SK-N-SH (cell line): Measurements from ENCODE around the gene TOLLIP. TPM values are rescaled to one million over a fixed set of nuclear protein-coding genes. Genes with fewer than 3 reads are reported as not detected.

Experiments used
- CTCF ChIA-PET: fragments of 300-600, 350-600 bp; formaldehyde crosslinking; extraction: SDS; loops from one replicate; lab custom pipeline; 2021; lab: Yijun Ruan, JAX
- POLR2A ChIA-PET: fragments of 350-600 bp; sonication (Branson Sonifier 250); formaldehyde crosslinking; extraction: SDS; loops from one replicate; lab custom pipeline; 2020; ENCODE audit warnings: antibody characterized with exemption, inconsistent platforms; lab: Yijun Ruan, JAX
- DNase-seq: peaks from one replicate; pipeline ENCODE4 v3.0.0; 2012
- H2AFZ ChIP-seq: fragments of 200-600 bp; sonication (generic); 2 replicates; pipeline ENCODE4 v1.8.1; 2016; ENCODE audit warnings: antibody characterized with exemption, mild to moderate bottlenecking, low read depth
- H3F3A ChIP-seq: fragments of 200-600 bp; sonication (generic); replicated peaks from 2 replicates; pipeline ENCODE3; 2016; ENCODE audit warnings: antibody characterized with exemption, mild to moderate bottlenecking; ENCODE audit not compliant: insufficient read depth
- H3K27ac ChIP-seq, 2 experiments: fragments of 200-500 bp in 1 of 2; fragments of 200-600 bp in 1 of 2; sonication (Bioruptor generic) in 1 of 2; sonication (generic), shearing (Covaris generic) in 1 of 2; 2 replicates each; pipeline versions ENCODE4 v1.5.1 to v1.6.1; 2014 to 2016; ENCODE audit warnings: low read depth in 2 of 2, inconsistent platforms in 1 of 2, low read length in 1 of 2, mild to moderate bottlenecking in 1 of 2, mixed read lengths in 1 of 2
- H3K27me3 ChIP-seq: fragments of 200-600 bp; sonication (generic), shearing (Covaris generic); 2 replicates; pipeline ENCODE4 v1.6.1; 2016; ENCODE audit warnings: mixed run types; ENCODE audit not compliant: insufficient read depth
- H3K36me3 ChIP-seq, 2 experiments: fragments of 200-500 bp in 1 of 2; fragments of 200-600 bp in 1 of 2; sonication (Bioruptor generic) in 1 of 2; sonication (generic) in 1 of 2; replicated peaks in 1 of 2; 2 replicates each; pipeline versions ENCODE3 to v1.5.1; 2014 to 2016; ENCODE audit warnings: low read length in 1 of 2, mild to moderate bottlenecking in 1 of 2; ENCODE audit not compliant: insufficient read depth in 2 of 2, control insufficient read depth in 1 of 2
- H3K4me1 ChIP-seq, 2 experiments: fragments of 200-500 bp in 1 of 2; fragments of 200-600 bp in 1 of 2; sonication (Bioruptor generic) in 1 of 2; sonication (generic), shearing (Covaris generic) in 1 of 2; 2 replicates each; pipeline versions ENCODE4 v1.5.1 to v1.6.1; 2014 to 2016; ENCODE audit warnings: low read depth in 1 of 2, low read length in 1 of 2, mixed run types in 1 of 2; ENCODE audit not compliant: insufficient read depth in 2 of 2, control insufficient read depth in 1 of 2
- H3K4me2 ChIP-seq: fragments of 200-600 bp; sonication (generic), shearing (Covaris generic); 2 replicates; pipeline ENCODE4 v1.6.1; 2017; ENCODE audit warnings: mixed run types
- H3K4me3 ChIP-seq, 2 experiments: fragments of 200-500 bp in 1 of 2; fragments of 200-600 bp in 1 of 2; sonication (Bioruptor generic) in 1 of 2; sonication (generic), shearing (Covaris generic) in 1 of 2; 2 replicates each; pipeline versions ENCODE4 v1.5.1 to v1.8.1; 2014 to 2016; ENCODE audit warnings: low read depth in 2 of 2, inconsistent platforms in 1 of 2, low read length in 1 of 2, mild to moderate bottlenecking in 1 of 2, mixed read lengths in 1 of 2, moderate library complexity in 1 of 2
- H3K79me2 ChIP-seq: fragments of 200-600 bp; sonication (generic); 2 replicates; pipeline ENCODE4 v1.8.1; 2017; ENCODE audit warnings: mild to moderate bottlenecking; ENCODE audit not compliant: insufficient read depth
- H3K9ac ChIP-seq: fragments of 200-600 bp; sonication (generic); 2 replicates; pipeline ENCODE4 v1.6.1; 2017; ENCODE audit warnings: mixed run types
- H3K9me2 ChIP-seq: fragments of 200-600 bp; sonication (generic); 2 replicates; pipeline ENCODE4 v1.6.1; 2017; ENCODE audit warnings: mixed run types
- H3K9me3 ChIP-seq: fragments of 200-600 bp; sonication (generic); 2 replicates; pipeline ENCODE4 v1.6.1; 2017; ENCODE audit warnings: mixed run types, mild to moderate bottlenecking, moderate library complexity
- H4K20me1 ChIP-seq: fragments of 200-600 bp; sonication (generic); 2 replicates; pipeline ENCODE4 v1.6.1; 2017; ENCODE audit warnings: mild to moderate bottlenecking, mixed run types; ENCODE audit not compliant: insufficient read depth
- CHD2 ChIP-seq: fragments of 150-350 bp; IDR thresholded peaks from 2 replicates; pipeline ENCODE4 v1.6.1; 2018; ENCODE audit warnings: low read length; ENCODE audit not compliant: partially characterized antibody
- FOSL2 ChIP-seq: IDR thresholded peaks from 2 replicates; pipeline ENCODE4 v1.4.0; 2012; ENCODE audit warnings: low read depth, mild to moderate bottlenecking, moderate library complexity, borderline replicate concordance
- FOXJ3 ChIP-seq: sonication (generic); formaldehyde crosslinking; IDR thresholded peaks from 2 replicates; pipeline ENCODE4 v1.5.1; 2020; ENCODE audit warnings: mild to moderate bottlenecking, missing genetic modification reagents
- FOXM1 ChIP-seq: IDR thresholded peaks from 2 replicates; pipeline ENCODE4 v1.4.0; 2012; ENCODE audit warnings: low read depth, mild to moderate bottlenecking
- GATA2 ChIP-seq: sonication (generic); formaldehyde crosslinking; IDR thresholded peaks from 2 replicates; pipeline ENCODE4 v1.5.0; 2020; ENCODE audit warnings: mild to moderate bottlenecking, missing genetic modification reagents
- MEF2A ChIP-seq: IDR thresholded peaks from 2 replicates; pipeline ENCODE4 v1.4.0; 2012; ENCODE audit warnings: low read depth, borderline replicate concordance
- NFIC ChIP-seq: IDR thresholded peaks from 2 replicates; pipeline ENCODE4 v1.4.0; 2012; ENCODE audit warnings: borderline replicate concordance
- NRF1 ChIP-seq: IDR thresholded peaks from 2 replicates; pipeline ENCODE4 v1.6.1; 2012; ENCODE audit warnings: low read depth, mild to moderate bottlenecking, low read length
- POLR2AphosphoS5 ChIP-seq: IDR thresholded peaks from 2 replicates; pipeline ENCODE4 v1.6.1; 2012; ENCODE audit warnings: low read depth, low read length
- RAD21 ChIP-seq: IDR thresholded peaks from 2 replicates; pipeline ENCODE4 v1.6.1; 2012; ENCODE audit warnings: mild to moderate bottlenecking, low read length
- RCOR1 ChIP-seq: fragments of 150-350 bp; IDR thresholded peaks from 2 replicates; pipeline ENCODE4 v1.6.1; 2017; ENCODE audit warnings: antibody characterized with exemption, low read length
- RXRA ChIP-seq: IDR thresholded peaks from 2 replicates; pipeline ENCODE4 v1.4.0; 2012; ENCODE audit warnings: low read depth, mild to moderate bottlenecking, borderline replicate concordance
- TEAD4 ChIP-seq: IDR thresholded peaks from 2 replicates; pipeline ENCODE4 v1.4.0; 2012; ENCODE audit warnings: mild to moderate bottlenecking, borderline replicate concordance; ENCODE audit not compliant: insufficient read depth
- YY1 ChIP-seq: IDR thresholded peaks from 2 replicates; pipeline ENCODE4 v1.4.0; 2012; ENCODE audit warnings: low read depth, mild to moderate bottlenecking
- WGBS: methylation state at CpG from one replicate; pipeline ENCODE4 v1.1.6; 2017; ENCODE audit warnings: low lambda C conversion rate; 5-methylcytosine and 5-hydroxymethylcytosine counted together
- polyA plus RNA-seq, 3 experiments: library from polyadenylated mRNA; depleted of rRNA; stranded (reverse); fragments of >200 nt; gene quantifications; 2 replicates each; pipeline ENCODE4 v1.2.3, GENCODE V29; 2012
- TF ChIP-seq, protein P1 (sequence below): IDR thresholded peaks from 2 replicates; pipeline ENCODE4 v1.6.1; 2012; ENCODE audit warnings: mild to moderate bottlenecking, low read depth, low read length, moderate library complexity
- TF ChIP-seq, protein P2 (sequence below): IDR thresholded peaks from 2 replicates; pipeline ENCODE4 v1.4.0; 2012; ENCODE audit warnings: low read depth, borderline replicate concordance
- TF ChIP-seq, protein P3 (sequence below): fragments of 150-350 bp; IDR thresholded peaks from 2 replicates; pipeline ENCODE4 v1.6.1; 2016; ENCODE audit warnings: mild to moderate bottlenecking, low read depth, low read length
- TF ChIP-seq, protein P4 (sequence below): fragments of 150-350 bp; IDR thresholded peaks from 2 replicates; pipeline ENCODE4 v1.6.1; 2017; ENCODE audit warnings: antibody characterized with exemption, low read length, low read depth, borderline replicate concordance
- TF ChIP-seq, protein P5 (sequence below): IDR thresholded peaks from 2 replicates; pipeline ENCODE4 v1.4.0; 2012; ENCODE audit warnings: low read depth, borderline replicate concordance

TOLLIP gene
- polyA plus RNA-seq, 1 of the 3 experiments (the other 2 are of a cell fraction) = 55.4 TPM

DNA sequence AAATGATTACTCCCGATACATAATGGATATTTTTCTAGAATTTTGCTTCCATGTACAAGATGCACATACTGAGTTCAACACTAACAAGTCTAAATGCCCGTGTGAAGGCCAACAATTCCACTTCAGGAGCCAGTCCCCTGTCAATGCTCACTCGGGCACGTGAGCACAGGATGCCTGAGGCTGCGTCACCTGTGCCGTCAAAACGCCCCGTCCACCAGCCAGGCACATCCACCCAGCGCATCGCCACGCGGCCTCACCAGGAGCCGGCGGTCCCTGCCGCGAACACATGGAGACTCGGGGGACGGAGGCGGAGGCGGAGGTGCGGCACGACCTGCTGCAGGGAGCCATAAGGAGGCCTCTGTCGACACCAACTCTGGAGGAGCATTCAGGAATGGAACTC is 9.8 kb downstream of the TOLLIP start:
- Histone ChIP-seq H2AFZ (no peak overlapping the region), H3K9me2 (no peaks in the 10 kb centered on the region), H3K4me1 (no peaks in the 10 kb centered on the region; a peak in 1 of 4 replicates), H3F3A (no peaks in the 10 kb centered on the region), H3K27ac (no peak overlapping the region), H3K27me3 (no peaks in the 10 kb centered on the region), H3K79me2 (peaks cover 79% of the 10 kb centered on the region), H3K36me3 (peaks cover 0 to 24% of the 10 kb centered on the region in 2 experiments), H4K20me1 (peaks cover 48% of the 10 kb centered on the region), H3K9me3 (no peaks in the 10 kb centered on the region), H3K4me3 (no peak overlapping the region), H3K4me2 (no peak overlapping the region), H3K9ac (no peak overlapping the region)
- ChIA-PET CTCF (interaction anchor here (1.0 to 1.2 kb wide), 2 partner anchors 215 to 275 kb away, joined by 3 read pairs; no protein-coding TSS in a partner anchor), POLR2A (no interaction called here)
- DNase-seq = no peak
- TF ChIP-seq, protein P1, sequence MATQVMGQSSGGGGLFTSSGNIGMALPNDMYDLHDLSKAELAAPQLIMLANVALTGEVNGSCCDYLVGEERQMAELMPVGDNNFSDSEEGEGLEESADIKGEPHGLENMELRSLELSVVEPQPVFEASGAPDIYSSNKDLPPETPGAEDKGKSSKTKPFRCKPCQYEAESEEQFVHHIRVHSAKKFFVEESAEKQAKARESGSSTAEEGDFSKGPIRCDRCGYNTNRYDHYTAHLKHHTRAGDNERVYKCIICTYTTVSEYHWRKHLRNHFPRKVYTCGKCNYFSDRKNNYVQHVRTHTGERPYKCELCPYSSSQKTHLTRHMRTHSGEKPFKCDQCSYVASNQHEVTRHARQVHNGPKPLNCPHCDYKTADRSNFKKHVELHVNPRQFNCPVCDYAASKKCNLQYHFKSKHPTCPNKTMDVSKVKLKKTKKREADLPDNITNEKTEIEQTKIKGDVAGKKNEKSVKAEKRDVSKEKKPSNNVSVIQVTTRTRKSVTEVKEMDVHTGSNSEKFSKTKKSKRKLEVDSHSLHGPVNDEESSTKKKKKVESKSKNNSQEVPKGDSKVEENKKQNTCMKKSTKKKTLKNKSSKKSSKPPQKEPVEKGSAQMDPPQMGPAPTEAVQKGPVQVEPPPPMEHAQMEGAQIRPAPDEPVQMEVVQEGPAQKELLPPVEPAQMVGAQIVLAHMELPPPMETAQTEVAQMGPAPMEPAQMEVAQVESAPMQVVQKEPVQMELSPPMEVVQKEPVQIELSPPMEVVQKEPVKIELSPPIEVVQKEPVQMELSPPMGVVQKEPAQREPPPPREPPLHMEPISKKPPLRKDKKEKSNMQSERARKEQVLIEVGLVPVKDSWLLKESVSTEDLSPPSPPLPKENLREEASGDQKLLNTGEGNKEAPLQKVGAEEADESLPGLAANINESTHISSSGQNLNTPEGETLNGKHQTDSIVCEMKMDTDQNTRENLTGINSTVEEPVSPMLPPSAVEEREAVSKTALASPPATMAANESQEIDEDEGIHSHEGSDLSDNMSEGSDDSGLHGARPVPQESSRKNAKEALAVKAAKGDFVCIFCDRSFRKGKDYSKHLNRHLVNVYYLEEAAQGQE = no peak
- TF ChIP-seq GATA2 (CRISPR knock-in tag) = no peak
- TF ChIP-seq NFIC = no peak
- no peak for TF ChIP-seq YY1
- TF ChIP-seq RAD21 = no peak
- TF ChIP-seq TEAD4 = no peak
- no peak for TF ChIP-seq RCOR1
- TF ChIP-seq MEF2A = no peak
- no peak for TF ChIP-seq POLR2AphosphoS5
- no peak for TF ChIP-seq RXRA
- TF ChIP-seq FOXJ3 = no peak
- TF ChIP-seq CHD2 = no peak
- TF ChIP-seq, protein P2, sequence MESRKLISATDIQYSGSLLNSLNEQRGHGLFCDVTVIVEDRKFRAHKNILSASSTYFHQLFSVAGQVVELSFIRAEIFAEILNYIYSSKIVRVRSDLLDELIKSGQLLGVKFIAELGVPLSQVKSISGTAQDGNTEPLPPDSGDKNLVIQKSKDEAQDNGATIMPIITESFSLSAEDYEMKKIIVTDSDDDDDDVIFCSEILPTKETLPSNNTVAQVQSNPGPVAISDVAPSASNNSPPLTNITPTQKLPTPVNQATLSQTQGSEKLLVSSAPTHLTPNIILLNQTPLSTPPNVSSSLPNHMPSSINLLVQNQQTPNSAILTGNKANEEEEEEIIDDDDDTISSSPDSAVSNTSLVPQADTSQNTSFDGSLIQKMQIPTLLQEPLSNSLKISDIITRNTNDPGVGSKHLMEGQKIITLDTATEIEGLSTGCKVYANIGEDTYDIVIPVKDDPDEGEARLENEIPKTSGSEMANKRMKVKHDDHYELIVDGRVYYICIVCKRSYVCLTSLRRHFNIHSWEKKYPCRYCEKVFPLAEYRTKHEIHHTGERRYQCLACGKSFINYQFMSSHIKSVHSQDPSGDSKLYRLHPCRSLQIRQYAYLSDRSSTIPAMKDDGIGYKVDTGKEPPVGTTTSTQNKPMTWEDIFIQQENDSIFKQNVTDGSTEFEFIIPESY = no peak
- TF ChIP-seq, protein P3, sequence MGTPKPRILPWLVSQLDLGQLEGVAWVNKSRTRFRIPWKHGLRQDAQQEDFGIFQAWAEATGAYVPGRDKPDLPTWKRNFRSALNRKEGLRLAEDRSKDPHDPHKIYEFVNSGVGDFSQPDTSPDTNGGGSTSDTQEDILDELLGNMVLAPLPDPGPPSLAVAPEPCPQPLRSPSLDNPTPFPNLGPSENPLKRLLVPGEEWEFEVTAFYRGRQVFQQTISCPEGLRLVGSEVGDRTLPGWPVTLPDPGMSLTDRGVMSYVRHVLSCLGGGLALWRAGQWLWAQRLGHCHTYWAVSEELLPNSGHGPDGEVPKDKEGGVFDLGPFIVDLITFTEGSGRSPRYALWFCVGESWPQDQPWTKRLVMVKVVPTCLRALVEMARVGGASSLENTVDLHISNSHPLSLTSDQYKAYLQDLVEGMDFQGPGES = no peak
- TF ChIP-seq, protein P4, sequence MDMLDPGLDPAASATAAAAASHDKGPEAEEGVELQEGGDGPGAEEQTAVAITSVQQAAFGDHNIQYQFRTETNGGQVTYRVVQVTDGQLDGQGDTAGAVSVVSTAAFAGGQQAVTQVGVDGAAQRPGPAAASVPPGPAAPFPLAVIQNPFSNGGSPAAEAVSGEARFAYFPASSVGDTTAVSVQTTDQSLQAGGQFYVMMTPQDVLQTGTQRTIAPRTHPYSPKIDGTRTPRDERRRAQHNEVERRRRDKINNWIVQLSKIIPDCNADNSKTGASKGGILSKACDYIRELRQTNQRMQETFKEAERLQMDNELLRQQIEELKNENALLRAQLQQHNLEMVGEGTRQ = no peak
- no peak for TF ChIP-seq FOXM1
- TF ChIP-seq NRF1 = no peak
- no peak for TF ChIP-seq FOSL2
- TF ChIP-seq, protein P5, sequence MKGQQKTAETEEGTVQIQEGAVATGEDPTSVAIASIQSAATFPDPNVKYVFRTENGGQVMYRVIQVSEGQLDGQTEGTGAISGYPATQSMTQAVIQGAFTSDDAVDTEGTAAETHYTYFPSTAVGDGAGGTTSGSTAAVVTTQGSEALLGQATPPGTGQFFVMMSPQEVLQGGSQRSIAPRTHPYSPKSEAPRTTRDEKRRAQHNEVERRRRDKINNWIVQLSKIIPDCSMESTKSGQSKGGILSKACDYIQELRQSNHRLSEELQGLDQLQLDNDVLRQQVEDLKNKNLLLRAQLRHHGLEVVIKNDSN = no peak
- 89% methylated on average over 23 of the region's 23 CpGs for whole genome bisulfite sequencing
